ENCODE data around the gene C2.
"Not testable (repeated sequence)": the region's sequence is repeated elsewhere in the genome, so short reads cannot be mapped to it uniquely, and the experiment has no call there.

Gene C2

GRCh38 chr6:31980998-31981397 lies 53.5 kb downstream of the C2 start:
- not testable (repeated sequence) for DNase-seq

GRCh38 chr6:31981744-31982143 lies 54.2 kb downstream of the C2 start, which contains the start of gene C4A:
Gene C4A, plus strand, starts transcription at chr6:31982057. Its CDS starts 51 bp downstream, at chr6:31982108.
- not testable (repeated sequence) for DNase-seq

GRCh38 chr6:31989363-31989762 lies 61.8 kb downstream of the C2 start:
- DNase-seq = not testable (repeated sequence)

GRCh38 chr6:31994421-31994820 lies 66.9 kb downstream of the C2 start:
- not testable (repeated sequence) for DNase-seq
